ENCODE data around the gene NHP2. TPM values are rescaled to one million over a fixed set of nuclear protein-coding genes. Genes with fewer than 3 reads are reported as not detected.

The NHP2 gene
- total and polyA plus RNA-seq, 8 donors: 4.0 to 182 (median 82.6) TPM

DNA sequence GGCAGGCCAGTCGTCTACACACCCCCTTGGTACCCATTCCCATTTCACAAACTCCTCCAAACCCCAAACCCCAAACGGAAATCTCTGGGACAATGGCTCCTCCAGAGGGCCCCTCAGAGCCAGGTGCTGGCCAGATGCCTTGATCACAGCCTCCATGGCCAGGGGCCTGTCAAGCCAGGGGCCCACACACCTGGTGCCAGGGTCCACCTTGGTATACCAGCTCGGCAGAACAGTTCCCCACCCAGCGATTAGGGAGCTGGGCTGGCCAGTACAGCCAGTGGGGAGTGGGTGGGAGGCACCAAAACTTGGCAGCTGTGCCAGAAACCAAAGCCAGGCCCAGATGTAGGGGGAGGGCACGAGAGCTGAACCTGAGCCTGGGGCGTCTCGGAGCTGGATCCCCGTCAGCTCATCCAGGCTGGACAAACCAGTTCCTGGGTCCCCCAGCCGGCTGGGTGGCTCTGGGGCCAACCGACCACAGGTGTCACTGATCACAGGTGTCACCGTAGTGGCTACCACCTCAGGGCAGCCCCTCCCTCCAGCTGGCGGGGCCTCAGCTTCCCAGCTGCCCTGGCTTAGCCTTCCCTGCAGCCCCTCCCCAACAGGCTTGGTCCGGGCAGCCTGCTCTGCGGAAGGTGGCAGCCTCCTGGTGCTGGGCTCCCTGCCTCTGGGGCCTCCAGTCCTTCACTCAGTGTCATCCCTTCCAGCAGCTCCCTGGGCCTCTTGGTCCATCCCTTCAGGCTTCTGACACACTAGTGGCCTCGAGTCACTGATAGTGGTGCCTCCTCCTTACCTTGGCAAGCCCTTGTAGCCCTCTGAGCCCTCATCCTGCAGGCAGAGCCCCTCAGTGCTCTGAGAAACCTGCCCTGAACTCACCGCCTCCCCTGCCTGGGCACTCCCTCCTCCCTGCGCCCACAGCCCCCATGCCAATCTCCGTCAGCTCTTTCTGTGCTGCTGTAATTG is 29.4 kb downstream of the NHP2 start:
- peak; percentile 38 to 76 for DNase-seq
- Histone ChIP-seq H3K9me3 (no peaks in the 10 kb centered on the region), H3K27me3 (peaks cover 0 to 10% (median 0%) of the 10 kb centered on the region in 3 donors), H3K4me1 (peaks cover 12 to 43% (median 33%) of the 10 kb centered on the region in 4 donors), H3K36me3 (peaks cover 0 to 10% (median 2%) of the 10 kb centered on the region in 4 donors), H3K27ac (no peak overlapping the region), H3K4me3 (no peak overlapping the region)
- intact Hi-C loops (cut with DNase I; ENCODE audit: low total_unique reads): no loop called here
- 46 to 79% (median 55%) methylated on average over 10 to 18 of the region's 18 CpGs for WGBS, 5 donors
- TF ChIP-seq EP300 (IDR thresholded peaks at IDR 0.05): no peak

DNA sequence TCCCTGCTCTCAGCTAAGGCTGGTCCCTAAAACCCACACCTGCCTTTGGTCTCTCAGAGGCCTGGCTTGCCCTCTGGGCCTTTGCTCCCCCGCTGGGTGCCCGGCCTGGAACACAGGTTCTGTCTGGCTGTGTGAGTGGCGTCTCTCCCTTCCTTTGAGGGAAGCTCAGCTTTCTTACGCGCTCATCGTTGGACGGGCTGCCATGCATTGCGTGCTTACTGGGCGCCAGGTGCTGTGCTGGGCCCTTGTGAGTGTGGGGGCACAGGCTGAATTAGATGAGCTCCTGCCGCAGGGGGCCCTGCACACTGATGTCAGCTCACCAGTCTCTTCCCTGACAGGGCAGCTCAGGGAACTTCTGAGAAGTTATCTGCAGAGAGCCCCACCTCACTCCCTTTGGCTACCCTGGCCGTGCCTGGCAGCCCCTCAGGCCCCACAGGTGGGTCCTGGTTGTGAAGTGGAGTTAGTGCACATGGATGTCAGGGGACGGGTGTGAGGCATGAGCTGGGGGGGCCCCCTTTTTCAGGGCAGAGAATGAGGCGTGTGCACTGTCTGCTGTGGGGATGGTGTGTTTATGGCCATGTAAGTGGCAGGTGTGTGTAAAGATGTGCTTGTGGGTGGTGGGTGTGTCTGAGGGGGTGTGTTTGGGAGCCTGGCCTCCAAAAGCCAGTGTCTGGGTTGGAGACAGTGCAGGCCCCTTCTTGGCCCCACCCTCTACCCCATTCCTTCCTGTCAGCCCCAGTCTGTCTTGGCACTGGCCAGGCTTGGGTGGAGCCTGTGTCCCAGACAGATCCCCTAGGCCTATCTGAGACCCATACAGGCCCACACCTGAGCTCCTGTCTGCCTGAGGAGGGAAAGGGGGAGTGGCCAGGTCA is 30.4 kb downstream of the NHP2 start:
- intact Hi-C loops (cut with DNase I; ENCODE audit: low total_unique reads): no loop called here
- peaks cover 12 to 43% (median 33%) of the 10 kb centered on the region in 4 donors for H3K4me1 ChIP-seq

DNA sequence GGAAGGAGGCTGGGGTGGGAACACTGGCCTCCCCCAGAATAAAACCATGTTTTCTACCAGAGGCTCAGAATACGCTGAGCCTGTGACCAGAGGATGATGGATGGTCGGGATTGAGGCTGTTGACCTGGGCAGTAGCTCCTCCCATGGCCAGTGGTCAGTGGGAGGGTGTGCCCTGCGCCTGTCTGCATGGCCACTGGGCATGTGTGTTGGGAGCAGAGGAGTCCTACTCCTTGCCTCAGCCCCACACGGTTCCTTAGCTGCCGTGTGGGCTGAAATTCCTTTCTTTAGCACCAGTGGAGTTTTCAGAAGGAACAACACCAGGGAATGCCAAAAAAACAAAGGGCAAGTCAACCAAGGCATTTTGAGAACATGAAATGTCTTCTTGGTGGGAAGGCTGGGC is 31.3 kb downstream of the NHP2 start:
- H3K4me1 ChIP-seq: peaks cover 12 to 43% (median 33%) of the 10 kb centered on the region in 4 donors
- no peak overlapping the region for H3K4me3 ChIP-seq
- 81 to 89% (median 86%) methylated on average over 5 of the region's 5 CpGs for WGBS, 5 donors
- intact Hi-C loops (cut with DNase I; ENCODE audit: low total_unique reads): no loop called here
- TF ChIP-seq EP300 (IDR thresholded peaks at IDR 0.05) (no peak), POLR2AphosphoS5 (IDR thresholded peaks at IDR 0.05) (no peak), POLR2A (IDR thresholded peaks at IDR 0.05) (no peak)
- TF ChIP-seq, protein P1, sequence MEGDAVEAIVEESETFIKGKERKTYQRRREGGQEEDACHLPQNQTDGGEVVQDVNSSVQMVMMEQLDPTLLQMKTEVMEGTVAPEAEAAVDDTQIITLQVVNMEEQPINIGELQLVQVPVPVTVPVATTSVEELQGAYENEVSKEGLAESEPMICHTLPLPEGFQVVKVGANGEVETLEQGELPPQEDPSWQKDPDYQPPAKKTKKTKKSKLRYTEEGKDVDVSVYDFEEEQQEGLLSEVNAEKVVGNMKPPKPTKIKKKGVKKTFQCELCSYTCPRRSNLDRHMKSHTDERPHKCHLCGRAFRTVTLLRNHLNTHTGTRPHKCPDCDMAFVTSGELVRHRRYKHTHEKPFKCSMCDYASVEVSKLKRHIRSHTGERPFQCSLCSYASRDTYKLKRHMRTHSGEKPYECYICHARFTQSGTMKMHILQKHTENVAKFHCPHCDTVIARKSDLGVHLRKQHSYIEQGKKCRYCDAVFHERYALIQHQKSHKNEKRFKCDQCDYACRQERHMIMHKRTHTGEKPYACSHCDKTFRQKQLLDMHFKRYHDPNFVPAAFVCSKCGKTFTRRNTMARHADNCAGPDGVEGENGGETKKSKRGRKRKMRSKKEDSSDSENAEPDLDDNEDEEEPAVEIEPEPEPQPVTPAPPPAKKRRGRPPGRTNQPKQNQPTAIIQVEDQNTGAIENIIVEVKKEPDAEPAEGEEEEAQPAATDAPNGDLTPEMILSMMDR (IDR thresholded peaks at IDR 0.05): no peak
- no peaks in the 10 kb centered on the region for H3K9me3 ChIP-seq
- DNase-seq: no peak
- H3K27me3 ChIP-seq: peaks cover 0 to 23% (median 0%) of the 10 kb centered on the region in 3 donors
- H3K36me3 ChIP-seq: peaks cover 0 to 10% (median 2%) of the 10 kb centered on the region in 4 donors
- H3K27ac ChIP-seq: peak overlapping the region in 1 of 5 donors; percentile 27

More for the DNA sequence above, 30.4 kb downstream of the NHP2 start:
- Histone ChIP-seq H3K4me3 (no peak overlapping the region), H3K27me3 (peaks cover 0 to 13% (median 0%) of the 10 kb centered on the region in 3 donors), H3K9me3 (no peaks in the 10 kb centered on the region), H3K27ac (no peak overlapping the region), H3K36me3 (peaks cover 0 to 10% (median 2%) of the 10 kb centered on the region in 4 donors)
- 87 to 95% (median 92%) methylated on average over 10 to 13 of the region's 13 CpGs for WGBS, 5 donors
- TF ChIP-seq, protein P1 (IDR thresholded peaks at IDR 0.05): no peak
- TF ChIP-seq EP300 (IDR thresholded peaks at IDR 0.05): no peak
- DNase-seq: peak in 1 of 2 donors; percentile 38

DNA sequence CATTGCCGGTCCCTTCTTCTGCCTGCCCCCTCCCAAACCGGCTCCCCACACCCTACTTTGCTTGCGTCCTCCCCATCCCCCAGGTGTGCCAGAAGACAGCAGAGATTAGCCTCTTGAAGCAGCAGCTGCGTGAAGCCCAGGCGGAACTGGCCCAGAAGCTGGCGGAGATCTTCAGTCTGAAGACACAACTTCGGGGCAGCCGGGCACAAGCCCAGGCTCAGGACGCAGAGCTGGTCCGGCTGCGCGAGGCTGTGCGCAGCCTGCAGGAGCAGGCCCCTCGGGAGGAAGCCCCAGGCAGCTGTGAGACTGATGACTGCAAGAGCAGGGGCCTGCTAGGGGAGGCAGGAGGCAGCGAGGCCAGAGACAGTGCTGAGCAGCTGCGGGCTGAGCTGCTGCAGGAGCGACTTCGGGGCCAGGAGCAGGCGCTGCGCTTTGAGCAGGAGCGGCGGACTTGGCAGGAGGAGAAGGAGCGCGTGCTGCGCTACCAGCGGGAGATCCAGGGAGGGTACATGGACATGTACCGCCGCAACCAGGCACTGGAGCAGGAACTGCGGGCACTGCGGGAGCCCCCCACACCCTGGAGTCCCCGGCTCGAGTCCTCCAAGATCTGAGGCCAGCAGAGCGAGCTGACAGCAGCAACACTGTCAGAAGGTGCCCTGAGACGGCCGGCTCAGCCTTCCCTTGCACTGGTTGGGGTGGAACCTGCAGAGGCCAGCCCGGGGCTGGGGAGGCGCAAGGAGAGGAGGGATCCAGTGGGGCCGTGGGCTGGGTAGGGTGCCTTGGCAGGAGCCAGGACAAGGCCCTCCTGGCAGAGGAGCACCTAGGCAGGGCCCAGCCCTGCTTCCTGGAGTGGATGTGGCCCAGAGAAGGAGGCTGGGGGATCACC is 32.1 kb downstream of the NHP2 start:
- intact Hi-C loops (cut with DNase I; ENCODE audit: low total_unique reads): no loop called here
- H3K4me1 ChIP-seq: peaks cover 12 to 45% (median 39%) of the 10 kb centered on the region in 4 donors
- no peaks in the 10 kb centered on the region for H3K9me3 ChIP-seq
- peak overlapping the region; percentile 19 to 36 (median 32) for H3K4me3 ChIP-seq
- H3K36me3 ChIP-seq: peaks cover 0 to 10% (median 2%) of the 10 kb centered on the region in 4 donors
- DNase-seq: peak in 1 of 2 donors; percentile 84
- no peak for TF ChIP-seq POLR2A (IDR thresholded peaks at IDR 0.05)
- TF ChIP-seq, protein P1 (IDR thresholded peaks at IDR 0.05): no peak
- no peak for TF ChIP-seq POLR2AphosphoS5 (IDR thresholded peaks at IDR 0.05)
- no peak for TF ChIP-seq EP300 (IDR thresholded peaks at IDR 0.05)
- H3K27ac ChIP-seq: peak overlapping the region in 1 of 5 donors; percentile 27
- H3K27me3 ChIP-seq: peaks cover 0 to 30% (median 0%) of the 10 kb centered on the region in 3 donors
- 73 to 87% (median 82%) methylated on average over 20 to 38 of the region's 38 CpGs for WGBS, 5 donors
